Activated CD4-positive, alpha-beta memory T cell treated with anti-CD3 and anti-CD28 coated beads, Interleukin-2, amount 10 ng/mL, durations not matched to agents 7 days and 5 days (primary cell): ENCODE data around the gene CTDSP1. TPM values are rescaled to one million over a fixed set of nuclear protein-coding genes. Genes with fewer than 3 reads are reported as not detected.

Experiments used
- CTCF ChIA-PET: fragments of 350-600 bp; sonication (Branson Sonifier 250); formaldehyde crosslinking; loops from one replicate; lab custom pipeline; 2021; ENCODE audit warnings: antibody characterized with exemption, inconsistent platforms; lab: Charles Lee
- POLR2A ChIA-PET: fragments of 350-600 bp; sonication (Branson Sonifier 250); formaldehyde crosslinking; loops from one replicate; lab custom pipeline; 2021; ENCODE audit warnings: antibody characterized with exemption; lab: Charles Lee
- DNase-seq: peaks from one replicate; pipeline ENCODE4 v3.0.0-alpha.2; 2020
- H3K27ac Mint-ChIP-seq: one replicate; pipeline ENCODE4 v1.8.0; 2021; ENCODE audit warnings: mild to moderate bottlenecking, mixed read lengths
- H3K27me3 Mint-ChIP-seq: one replicate; pipeline ENCODE4 v1.8.0; 2021; ENCODE audit warnings: mixed read lengths
- H3K36me3 Mint-ChIP-seq: one replicate; pipeline ENCODE4 v1.8.0; 2021; ENCODE audit warnings: low read depth, mixed read lengths
- H3K4me1 Mint-ChIP-seq: one replicate; pipeline ENCODE4 v1.8.0; 2021; ENCODE audit warnings: mixed read lengths
- H3K4me3 Mint-ChIP-seq: one replicate; pipeline ENCODE4 v1.8.0; 2021; ENCODE audit warnings: mild to moderate bottlenecking, mixed read lengths
- H3K9me3 Mint-ChIP-seq: one replicate; pipeline ENCODE4 v1.8.0; 2021; ENCODE audit warnings: mixed read lengths
- total RNA-seq, 2 experiments: library from RNA; stranded (reverse); gene quantifications; one replicate each; pipeline ENCODE4 v1.2.3, GENCODE V29; 2021

Gene CTDSP1
- total RNA-seq, 2 experiments from 2014 or later, result 203 to 205 TPM

- Mint-ChIP-seq H3K27me3 (no peaks in the 10 kb centered on the region), H3K27ac (peak overlapping the region; percentile 93), H3K36me3 (peaks cover 8% of the 10 kb centered on the region), H3K4me3 (peak overlapping the region; percentile 83), H3K9me3 (no peaks in the 10 kb centered on the region), H3K4me1 (peaks cover 34% of the 10 kb centered on the region)
- ChIA-PET POLR2A (interaction anchor here (0.6 to 5.6 kb wide), 19 partner anchors 11 to 854 kb away, joined by 3 to 71 read pairs (median 6); partner anchors contain the start of genes AAMP, ARPC2, BCS1L and PNKD), CTCF (interaction anchor here (0.6 to 4.0 kb wide), 23 partner anchors 10 to 264 kb away, joined by 3 to 33 read pairs (median 5); partner anchors contain the start of genes AAMP, CATIP, PNKD and TMBIM1)
- peak; percentile 96 for DNase-seq
Measured at GRCh38 chr2:218395826-218396687, 3.6 kb upstream of the CTDSP1 start.

- peaks cover 15% of the 10 kb centered on the region for H3K36me3 Mint-ChIP-seq
- ChIA-PET CTCF (interaction anchor here (0.6 to 4.0 kb wide), 24 partner anchors 9 to 263 kb away, joined by 3 to 33 read pairs (median 5); partner anchors contain the start of genes AAMP, CATIP, PNKD and TMBIM1), POLR2A (interaction anchor here (0.6 to 5.6 kb wide), 34 partner anchors 9 to 853 kb away, joined by 3 to 71 read pairs (median 4); partner anchors contain the start of genes AAMP, ARPC2, BCS1L and PNKD)
- peak overlapping the region; percentile 93 for H3K27ac Mint-ChIP-seq
- no peaks in the 10 kb centered on the region for H3K9me3 Mint-ChIP-seq
- peaks cover 42% of the 10 kb centered on the region for H3K4me1 Mint-ChIP-seq
- peak overlapping the region; percentile 83 for H3K4me3 Mint-ChIP-seq
- DNase-seq, result peak; percentile 88
- H3K27me3 Mint-ChIP-seq, result no peaks in the 10 kb centered on the region
Measured at GRCh38 chr2:218396688-218397462, 2.8 kb upstream of the CTDSP1 start.

- no peaks in the 10 kb centered on the region for H3K9me3 Mint-ChIP-seq
- ChIA-PET CTCF (interaction anchor here (1.3 to 3.1 kb wide), 7 partner anchors 11 to 127 kb away, joined by 3 to 32 read pairs (median 16); partner anchors contain the start of genes AAMP, CATIP, PNKD and TMBIM1), POLR2A (interaction anchor here (0.8 to 5.6 kb wide), 27 partner anchors 9 to 852 kb away, joined by 3 to 71 read pairs (median 4); partner anchors contain the start of genes AAMP, ARPC2, BCS1L and PNKD)
- H3K27ac Mint-ChIP-seq, result peak overlapping the region; percentile 93
- H3K4me3 Mint-ChIP-seq, result peak overlapping the region; percentile 83
- peaks cover 19% of the 10 kb centered on the region for H3K36me3 Mint-ChIP-seq
- peaks cover 48% of the 10 kb centered on the region for H3K4me1 Mint-ChIP-seq
- DNase-seq, result no peak
- H3K27me3 Mint-ChIP-seq, result no peaks in the 10 kb centered on the region
Measured at GRCh38 chr2:218397463-218397819, 2.2 kb upstream of the CTDSP1 start.

GRCh38 chr2:218397820-218398436 lies 1.7 kb upstream of the CTDSP1 start:
- ChIA-PET CTCF (interaction anchor here (0.5 to 3.1 kb wide), 6 partner anchors 41 to 127 kb away, joined by 3 to 32 read pairs (median 18); partner anchors contain the start of genes AAMP, CATIP, PNKD and TMBIM1), POLR2A (interaction anchor here (0.9 to 5.6 kb wide), 18 partner anchors 9 to 310 kb away, joined by 3 to 71 read pairs (median 8); partner anchors contain the start of genes AAMP, ARPC2, BCS1L and PNKD)
- peak; percentile 84 for DNase-seq
- H3K4me3 Mint-ChIP-seq, result peak overlapping the region; percentile 83
- H3K27me3 Mint-ChIP-seq, result no peaks in the 10 kb centered on the region
- no peaks in the 10 kb centered on the region for H3K9me3 Mint-ChIP-seq
- H3K36me3 Mint-ChIP-seq, result peaks cover 22% of the 10 kb centered on the region
- H3K4me1 Mint-ChIP-seq, result peaks cover 51% of the 10 kb centered on the region
- peak overlapping the region; percentile 93 for H3K27ac Mint-ChIP-seq

DNA sequence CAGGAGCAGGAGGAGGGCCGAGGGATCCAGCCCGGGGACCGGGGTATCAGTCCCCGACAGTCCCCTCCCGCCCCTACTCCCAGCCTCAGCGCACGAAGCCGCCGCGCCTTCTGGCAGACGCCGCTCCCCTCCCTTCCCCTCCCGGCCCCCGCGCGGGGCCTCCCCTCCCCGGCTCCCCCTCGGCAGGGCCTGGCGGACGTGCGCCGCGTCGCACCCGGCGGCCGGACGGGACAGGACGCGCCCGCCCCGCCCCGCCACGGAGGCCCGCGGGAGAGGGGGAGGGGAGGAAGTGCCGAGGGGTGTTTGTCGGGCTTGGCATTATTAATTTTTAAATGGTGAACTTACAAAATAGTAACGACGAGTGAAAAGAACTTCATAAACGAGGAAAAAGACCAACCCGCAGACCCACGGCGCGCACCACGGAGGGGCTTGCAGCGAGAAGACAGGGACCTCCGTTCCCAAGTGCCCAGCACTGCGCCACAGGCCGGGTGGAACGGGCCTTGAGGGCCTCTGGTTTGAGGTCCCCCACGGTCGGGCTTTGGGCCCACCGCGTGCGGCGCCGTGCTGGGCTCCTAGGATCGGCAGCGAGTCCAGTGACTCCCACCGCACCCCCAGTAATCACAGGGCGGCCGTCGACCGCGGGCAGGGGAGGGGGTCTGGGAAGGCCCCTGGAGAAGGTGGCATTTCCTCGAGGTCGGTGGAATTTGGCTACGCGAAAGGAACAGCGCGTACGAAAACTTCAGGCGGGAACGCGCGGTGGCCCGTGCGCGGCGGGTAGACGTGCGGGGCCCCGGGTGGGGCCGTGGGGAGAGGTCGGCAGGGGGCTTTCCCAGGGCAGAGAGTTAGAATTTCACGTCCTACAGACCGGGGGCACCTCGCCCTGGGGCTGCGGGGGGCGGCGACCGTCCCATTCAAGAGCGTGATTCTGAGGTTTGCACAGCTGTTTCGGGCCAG lies 954 bp upstream of the CTDSP1 start:
- peaks cover 30% of the 10 kb centered on the region for H3K36me3 Mint-ChIP-seq
- peak; percentile 84 for DNase-seq
- CTCF ChIA-PET, result interaction anchor here (0.5 to 1.7 kb wide), 2 partner anchors 82 to 112 kb away, joined by 4 to 9 read pairs; no protein-coding TSS in a partner anchor
- no peaks in the 10 kb centered on the region for H3K9me3 Mint-ChIP-seq
- POLR2A ChIA-PET, result interaction anchor here (1.3 to 5.6 kb wide), 8 partner anchors 8 to 260 kb away, joined by 3 to 71 read pairs (median 24); partner anchors contain the start of genes BCS1L and ZNF142
- H3K27me3 Mint-ChIP-seq, result no peaks in the 10 kb centered on the region
- peak overlapping the region; percentile 93 for H3K27ac Mint-ChIP-seq
- peak overlapping the region; percentile 95 for H3K4me3 Mint-ChIP-seq
- peaks cover 55% of the 10 kb centered on the region for H3K4me1 Mint-ChIP-seq

DNA sequence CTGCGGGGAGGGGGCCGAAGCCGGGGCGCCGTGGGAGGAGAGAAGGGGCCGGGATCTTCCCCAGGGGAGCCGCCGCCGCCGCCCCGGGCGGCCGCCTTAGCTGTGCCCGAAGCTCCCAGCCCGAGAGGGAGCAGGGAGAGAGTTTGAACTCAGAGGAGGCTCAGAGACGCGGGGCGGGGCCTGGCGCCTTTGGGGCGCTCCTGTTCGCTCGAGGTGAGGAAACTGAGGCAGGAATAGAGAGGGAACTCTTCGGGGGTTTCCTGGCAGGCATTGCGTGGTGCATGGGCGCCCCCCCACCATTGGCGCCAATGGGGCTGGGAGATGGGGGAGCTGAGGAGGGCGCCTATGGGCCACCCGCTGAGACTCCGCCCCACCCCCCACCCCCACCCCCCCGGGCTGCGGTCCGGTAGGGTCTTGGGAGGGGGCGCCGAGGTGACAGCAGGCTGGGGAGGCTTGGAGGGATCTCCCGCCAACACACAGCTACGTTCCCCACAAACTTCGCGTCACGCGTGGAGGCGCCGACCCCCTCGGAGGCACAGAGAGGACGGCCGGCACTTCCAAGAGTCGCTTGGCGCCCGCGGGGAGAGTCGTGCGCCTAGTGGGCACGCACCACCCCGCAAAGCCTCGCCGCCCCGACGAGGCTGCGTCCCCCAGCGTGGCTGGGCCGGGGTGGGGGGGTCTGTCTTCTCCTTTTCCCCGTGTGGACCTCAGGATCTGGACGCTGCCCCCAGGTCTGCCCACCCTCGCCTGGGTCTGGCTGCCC lies 680 bp downstream of the CTDSP1 start:
- ChIA-PET CTCF (interaction anchor here (0.7 to 1.7 kb wide), 4 partner anchors 99 to 130 kb away, joined by 3 to 9 read pairs (median 3); partner anchors contain the start of genes AAMP, PNKD and TMBIM1), POLR2A (interaction anchor here (0.7 to 3.3 kb wide), 12 partner anchors 8 to 854 kb away, joined by 3 to 29 read pairs (median 4); partner anchors contain the start of genes CATIP, TMBIM1 and TUBA4A)
- Mint-ChIP-seq H3K36me3 (peaks cover 45% of the 10 kb centered on the region), H3K27me3 (no peaks in the 10 kb centered on the region), H3K9me3 (no peaks in the 10 kb centered on the region), H3K4me1 (peaks cover 56% of the 10 kb centered on the region), H3K4me3 (peak overlapping the region; percentile 95), H3K27ac (peak overlapping the region; percentile 89)
- peak; percentile 49 for DNase-seq

- Mint-ChIP-seq H3K27ac (peak overlapping the region; percentile 76), H3K27me3 (no peaks in the 10 kb centered on the region), H3K9me3 (no peaks in the 10 kb centered on the region), H3K36me3 (peaks cover 49% of the 10 kb centered on the region), H3K4me3 (peak overlapping the region; percentile 95), H3K4me1 (peaks cover 59% of the 10 kb centered on the region)
- CTCF ChIA-PET, result interaction anchor here (0.9 to 1.7 kb wide), 2 partner anchors 99 to 114 kb away, joined by 3 to 9 read pairs; no protein-coding TSS in a partner anchor
- no peak for DNase-seq
- POLR2A ChIA-PET, result interaction anchor here (0.6 to 3.3 kb wide), 9 partner anchors 10 to 853 kb away, joined by 3 to 29 read pairs (median 3); partner anchors contain the start of gene TUBA4A
Measured at GRCh38 chr2:218400930-218401881, 1.5 kb downstream of the CTDSP1 start.

GRCh38 chr2:218401890-218402289 lies 2.2 kb downstream of the CTDSP1 start:
- Mint-ChIP-seq H3K27me3 (no peaks in the 10 kb centered on the region), H3K9me3 (no peaks in the 10 kb centered on the region), H3K36me3 (peaks cover 49% of the 10 kb centered on the region), H3K4me1 (peaks cover 61% of the 10 kb centered on the region), H3K27ac (peak overlapping the region; percentile 76), H3K4me3 (peak overlapping the region; percentile 95)
- CTCF ChIA-PET, result no interaction called here
- POLR2A ChIA-PET, result interaction anchor here (1.1 to 3.3 kb wide), 3 partner anchors 10 to 116 kb away, joined by 3 to 29 read pairs (median 4); no protein-coding TSS in a partner anchor
- no peak for DNase-seq

GRCh38 chr2:218402491-218402901 lies 2.8 kb downstream of the CTDSP1 start:
- H3K4me1 Mint-ChIP-seq, result peaks cover 64% of the 10 kb centered on the region
- CTCF ChIA-PET, result no interaction called here
- H3K27me3 Mint-ChIP-seq, result no peaks in the 10 kb centered on the region
- no peak for DNase-seq
- no peaks in the 10 kb centered on the region for H3K9me3 Mint-ChIP-seq
- peak overlapping the region; percentile 40 for H3K27ac Mint-ChIP-seq
- peak overlapping the region; percentile 49 for H3K4me3 Mint-ChIP-seq
- POLR2A ChIA-PET, result no interaction called here
- peaks cover 49% of the 10 kb centered on the region for H3K36me3 Mint-ChIP-seq
